Mammary epithelial cell (primary cell): ENCODE data around the gene AMY1C.

ENCODE experiments used
- CTCF ChIP-seq, 2 donors: IDR thresholded peaks in 1 of 2; conservative IDR thresholded peaks in 1 of 2; 2 replicates each; pipeline ENCODE4 v1.5.1; 2011 to 2012; ENCODE audit warnings: inconsistent platforms in 2 of 2, low read length in 2 of 2, mild to moderate bottlenecking in 2 of 2, control low read depth in 1 of 2, low read depth in 1 of 2; ENCODE audit not compliant: insufficient read depth in 1 of 2; ENCODE audit errors: extremely low read depth in 1 of 2
- EZH2 ChIP-seq: IDR thresholded peaks from 2 replicates; pipeline ENCODE4 v1.6.1; 2012; ENCODE audit warnings: low read length, inconsistent platforms, borderline replicate concordance

- no peak for TF ChIP-seq EZH2
- no peak for TF ChIP-seq CTCF (conservative IDR thresholded peaks at IDR 0.05 in 1 of 2, IDR thresholded peaks at IDR 0.05 in 1 of 2; ENCODE audit: extremely low read depth in 1 of 2, insufficient read depth in 1 of 2, low read depth in 1 of 2, low read length in 2 of 2)
These were observed 30.2 kb downstream of the AMY1C start for GRCh38 chr1:103779932-103780331.
